ENCODE results near the gene COPS9.

DNA sequence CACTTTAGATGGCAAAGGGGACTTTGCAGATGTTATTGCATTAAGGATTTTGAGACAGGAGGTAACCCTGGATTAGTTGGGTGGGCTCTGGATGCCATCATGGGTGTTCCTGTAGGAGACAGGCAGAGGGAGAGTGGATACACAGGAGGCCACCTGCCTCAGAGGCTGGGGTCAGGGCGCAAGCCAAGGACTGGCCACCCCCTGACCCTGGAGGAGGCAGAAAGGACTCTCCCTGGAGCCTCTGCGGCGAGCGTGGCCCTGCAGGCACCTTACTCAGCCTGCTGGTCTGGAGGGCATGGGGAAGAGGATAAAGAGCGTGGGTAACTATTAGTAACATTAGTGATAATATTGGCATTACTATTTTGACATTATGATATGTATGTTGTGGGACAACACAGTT is 25.9 kb upstream of the COPS9 start:
- TF ChIP-seq NFYA (IDR thresholded peaks at IDR 0.05; ENCODE audit: borderline replicate concordance, low read depth, low read length) (no peak), EZH2 (IDR thresholded peaks at IDR 0.05; ENCODE audit: borderline replicate concordance, control insufficient read depth, low read depth, low read length) (no peak), CTCF (IDR thresholded peaks at IDR 0.05 in 2 of 3, conservative IDR thresholded peaks at IDR 0.05 in 1 of 3; ENCODE audit: control insufficient read depth in 2 of 3, extremely low read depth in 1 of 3, insufficient read depth in 1 of 3, low read depth in 3 of 3, low read length in 3 of 3) (no peak), POU2F2 (IDR thresholded peaks at IDR 0.05; ENCODE audit: borderline replicate concordance, low read depth, low read length) (no peak), CEBPZ (IDR thresholded peaks at IDR 0.05; ENCODE audit: low read depth, low read length) (no peak), POLR2AphosphoS5 (IDR thresholded peaks at IDR 0.05; ENCODE audit: low read length) (no peak), HCFC1 (IDR thresholded peaks at IDR 0.05; ENCODE audit: low read length) (no peak), MAX (IDR thresholded peaks at IDR 0.05; ENCODE audit: low read depth, low read length) (no peak), BHLHE40 (IDR thresholded peaks at IDR 0.05; ENCODE audit: borderline replicate concordance in 1 of 2, low read depth in 2 of 2, low read length in 1 of 2) (no peak), BACH1 (IDR thresholded peaks at IDR 0.05; ENCODE audit: borderline replicate concordance) (no peak), CREB1 (IDR thresholded peaks at IDR 0.05; ENCODE audit: low read depth) (no peak)
- TF ChIP-seq, protein P1, sequence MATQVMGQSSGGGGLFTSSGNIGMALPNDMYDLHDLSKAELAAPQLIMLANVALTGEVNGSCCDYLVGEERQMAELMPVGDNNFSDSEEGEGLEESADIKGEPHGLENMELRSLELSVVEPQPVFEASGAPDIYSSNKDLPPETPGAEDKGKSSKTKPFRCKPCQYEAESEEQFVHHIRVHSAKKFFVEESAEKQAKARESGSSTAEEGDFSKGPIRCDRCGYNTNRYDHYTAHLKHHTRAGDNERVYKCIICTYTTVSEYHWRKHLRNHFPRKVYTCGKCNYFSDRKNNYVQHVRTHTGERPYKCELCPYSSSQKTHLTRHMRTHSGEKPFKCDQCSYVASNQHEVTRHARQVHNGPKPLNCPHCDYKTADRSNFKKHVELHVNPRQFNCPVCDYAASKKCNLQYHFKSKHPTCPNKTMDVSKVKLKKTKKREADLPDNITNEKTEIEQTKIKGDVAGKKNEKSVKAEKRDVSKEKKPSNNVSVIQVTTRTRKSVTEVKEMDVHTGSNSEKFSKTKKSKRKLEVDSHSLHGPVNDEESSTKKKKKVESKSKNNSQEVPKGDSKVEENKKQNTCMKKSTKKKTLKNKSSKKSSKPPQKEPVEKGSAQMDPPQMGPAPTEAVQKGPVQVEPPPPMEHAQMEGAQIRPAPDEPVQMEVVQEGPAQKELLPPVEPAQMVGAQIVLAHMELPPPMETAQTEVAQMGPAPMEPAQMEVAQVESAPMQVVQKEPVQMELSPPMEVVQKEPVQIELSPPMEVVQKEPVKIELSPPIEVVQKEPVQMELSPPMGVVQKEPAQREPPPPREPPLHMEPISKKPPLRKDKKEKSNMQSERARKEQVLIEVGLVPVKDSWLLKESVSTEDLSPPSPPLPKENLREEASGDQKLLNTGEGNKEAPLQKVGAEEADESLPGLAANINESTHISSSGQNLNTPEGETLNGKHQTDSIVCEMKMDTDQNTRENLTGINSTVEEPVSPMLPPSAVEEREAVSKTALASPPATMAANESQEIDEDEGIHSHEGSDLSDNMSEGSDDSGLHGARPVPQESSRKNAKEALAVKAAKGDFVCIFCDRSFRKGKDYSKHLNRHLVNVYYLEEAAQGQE (IDR thresholded peaks at IDR 0.05; ENCODE audit: low read depth, low read length), result no peak
- TF ChIP-seq, protein P2, sequence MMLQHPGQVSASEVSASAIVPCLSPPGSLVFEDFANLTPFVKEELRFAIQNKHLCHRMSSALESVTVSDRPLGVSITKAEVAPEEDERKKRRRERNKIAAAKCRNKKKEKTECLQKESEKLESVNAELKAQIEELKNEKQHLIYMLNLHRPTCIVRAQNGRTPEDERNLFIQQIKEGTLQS (IDR thresholded peaks at IDR 0.05; ENCODE audit: borderline replicate concordance, extremely low read depth, low read depth, low read length), result no peak
